MM.1S (cell line): ENCODE data around the gene EFEMP2.

Source experiments
- DNase-seq: peaks from one replicate; pipeline ENCODE4 v3.0.0-alpha.2; 2015
- H2AFZ ChIP-seq: fragments of 300-600 bp; sonication (generic); 2 replicates; pipeline ENCODE4 v1.6.0; 2016; ENCODE audit warnings: antibody characterized with exemption, low read length
- H3F3A ChIP-seq: fragments of 300-600 bp; sonication (generic); 2 replicates; pipeline ENCODE4 v1.6.1; 2016; ENCODE audit warnings: mild to moderate bottlenecking, antibody characterized with exemption, low read length, moderate library complexity, mixed read lengths; ENCODE audit not compliant: insufficient read depth
- H3K27ac ChIP-seq: fragments of 300-600 bp; sonication (generic); 2 replicates; pipeline ENCODE4 v1.5.1; 2016; ENCODE audit warnings: mild to moderate bottlenecking, low read length
- H3K27me3 ChIP-seq: fragments of 300-600 bp; sonication (generic); replicated peaks from 2 replicates; pipeline ENCODE4 v1.6.0; 2016; ENCODE audit warnings: low read length; ENCODE audit not compliant: insufficient read depth
- H3K36me3 ChIP-seq: fragments of 300-600 bp; sonication (generic); replicated peaks from 2 replicates; pipeline ENCODE4 v1.6.1; 2016; ENCODE audit warnings: mild to moderate bottlenecking, low read length, mixed read lengths; ENCODE audit not compliant: insufficient read depth
- H3K4me1 ChIP-seq: fragments of 300-600 bp; sonication (generic); 2 replicates; pipeline ENCODE4 v1.6.1; 2016; ENCODE audit warnings: low read length, mixed read lengths
- H3K4me2 ChIP-seq: fragments of 300-600 bp; sonication (generic); 2 replicates; pipeline ENCODE4 v1.6.0; 2016; ENCODE audit warnings: low read depth, low read length
- H3K4me3 ChIP-seq: fragments of 300-600 bp; sonication (generic); 2 replicates; pipeline ENCODE4 v1.5.1; 2016; ENCODE audit warnings: low read length, mixed read lengths
- H3K79me2 ChIP-seq: fragments of 300-600 bp; sonication (generic); 2 replicates; pipeline ENCODE4 v1.6.1; 2016; ENCODE audit warnings: mixed run types, low read length, mixed read lengths
- H3K9ac ChIP-seq: fragments of 300-600 bp; sonication (generic); 2 replicates; pipeline ENCODE4 v1.6.1; 2016; ENCODE audit warnings: low read length, mixed read lengths
- H3K9me2 ChIP-seq: fragments of 300-600 bp; sonication (generic); replicated peaks from 2 replicates; pipeline ENCODE4 v1.6.1; 2016; ENCODE audit warnings: mild to moderate bottlenecking, low read length, mixed read lengths; ENCODE audit not compliant: insufficient read depth
- H3K9me3 ChIP-seq: fragments of 300-600 bp; sonication (generic); replicated peaks from 2 replicates; pipeline ENCODE4 v1.6.1; 2016; ENCODE audit warnings: mild to moderate bottlenecking, low read length, mixed read lengths; ENCODE audit not compliant: insufficient read depth
- H4K20me1 ChIP-seq: fragments of 300-600 bp; sonication (generic); 2 replicates; pipeline ENCODE4 v1.6.1; 2016; ENCODE audit warnings: mild to moderate bottlenecking, low read length, moderate library complexity, mixed read lengths; ENCODE audit not compliant: insufficient read depth
- CTCF ChIP-seq: fragments of 300-600 bp; sonication (generic); IDR thresholded peaks from 2 replicates; pipeline ENCODE4 v1.5.1; 2016; ENCODE audit warnings: antibody characterized with exemption, low read length, mixed read lengths
- EZH2 ChIP-seq: fragments of 300-600 bp; sonication (generic); optimal IDR thresholded peaks from 2 replicates; pipeline ENCODE3; 2017; ENCODE audit warnings: low read depth, mild to moderate bottlenecking, antibody characterized with exemption, low read length, mixed read lengths
- EZH2phosphoT487 ChIP-seq: fragments of 300-600 bp; sonication (generic); IDR thresholded peaks from 2 replicates; pipeline ENCODE4 v1.6.1; 2018; ENCODE audit warnings: antibody characterized with exemption, low read length

EFEMP2 gene

GRCh38 chr11:65920372-65920802, 47.8 kb upstream of the EFEMP2 start:
- peak overlapping the region; percentile 79 for H3K4me3 ChIP-seq
- peak overlapping the region; percentile 70 for H3K9ac ChIP-seq
- peaks cover 8% of the 10 kb centered on the region; the same call in 1 of the 2 replicates for H3K4me1 ChIP-seq
- no peaks in the 10 kb centered on the region for H3K9me2 ChIP-seq
- peaks cover 36% of the 10 kb centered on the region for H3K79me2 ChIP-seq
- H3K36me3 ChIP-seq = no peaks in the 10 kb centered on the region
- H3K27me3 ChIP-seq = no peaks in the 10 kb centered on the region
- H3K4me2 ChIP-seq = peak overlapping the region; percentile 99
- DNase-seq = no peak
- H3F3A ChIP-seq = no peaks in the 10 kb centered on the region
- TF ChIP-seq EZH2phosphoT487 (no peak), CTCF (no peak), EZH2 (no peak)
- H3K9me3 ChIP-seq = no peaks in the 10 kb centered on the region
- H3K27ac ChIP-seq = no peak overlapping the region
- no peaks in the 10 kb centered on the region for H4K20me1 ChIP-seq
- peak overlapping the region; percentile 77; the same call in 1 of the 2 replicates for H2AFZ ChIP-seq

- Histone ChIP-seq H3K4me3 (peak overlapping the region; percentile 79), H3K36me3 (no peaks in the 10 kb centered on the region), H3K9me3 (no peaks in the 10 kb centered on the region), H3K4me1 (peaks cover 8% of the 10 kb centered on the region; the same call in 1 of the 2 replicates), H2AFZ (peak overlapping the region; percentile 77), H4K20me1 (no peaks in the 10 kb centered on the region), H3F3A (no peaks in the 10 kb centered on the region), H3K9ac (peak overlapping the region; percentile 70), H3K79me2 (peaks cover 36% of the 10 kb centered on the region), H3K27ac (no peak overlapping the region; the same call in 1 of the 2 replicates), H3K4me2 (peak overlapping the region; percentile 99), H3K27me3 (no peaks in the 10 kb centered on the region), H3K9me2 (no peaks in the 10 kb centered on the region)
- no peak for TF ChIP-seq EZH2
- no peak for TF ChIP-seq EZH2phosphoT487
- TF ChIP-seq CTCF = no peak
- peak; percentile 41 for DNase-seq
These were observed 47.2 kb upstream of the EFEMP2 start for GRCh38 chr11:65919573-65920371.

GRCh38 chr11:65919141-65919572, 46.6 kb upstream of the EFEMP2 start, which contains the start of gene DRAP1:
TSS of gene DRAP1 (plus strand) at chr11:65919426. CDS start at chr11:65919502, 76 bp downstream.
- Histone ChIP-seq H3K79me2 (peaks cover 36% of the 10 kb centered on the region), H3K9me2 (no peaks in the 10 kb centered on the region), H3K4me1 (peaks cover 8% of the 10 kb centered on the region; the same call in 1 of the 2 replicates), H3K9ac (peak within 1 kb of the TSS; percentile 90), H3K36me3 (no peaks in the 10 kb centered on the region), H3K4me3 (peak within 1 kb of the TSS; percentile 85), H3F3A (no peaks in the 10 kb centered on the region), H4K20me1 (no peaks in the 10 kb centered on the region), H3K9me3 (no peaks in the 10 kb centered on the region), H3K4me2 (peak within 1 kb of the TSS; percentile 99), H3K27ac (peak within 1 kb of the TSS; percentile 31; the same call in 1 of the 2 replicates), H3K27me3 (no peaks in the 10 kb centered on the region), H2AFZ (peak within 1 kb of the TSS; percentile 77)
- no peak for TF ChIP-seq CTCF
- peak; percentile 99 for DNase-seq
